Globus pallidus (tissue), 1 donor: Measurements from ENCODE around the gene CDK5RAP1.
"Not testable (repeated sequence)": the region's sequence is repeated elsewhere in the genome, so short reads cannot be mapped to it uniquely, and the experiment has no call there.

Source experiments
- DNase-seq: peaks from one replicate; pipeline ENCODE4 v3.0.0-alpha.2; 2015; ENCODE audit warnings: low spot score

Gene CDK5RAP1

GRCh38 chr20:33401184-33401920 lies at the start of gene CDK5RAP1:
Gene CDK5RAP1 (minus strand): TSS chr20:33401519. CDS start chr20:33397064, 4,455 bp downstream.
- DNase-seq, result peak; percentile 80

- DNase-seq, result no peak
Measured at GRCh38 chr20:33450867-33451266, 49.5 kb upstream of the CDK5RAP1 start.

GRCh38 chr20:33445881-33446625 lies 44.7 kb upstream of the CDK5RAP1 start:
- DNase-seq, result peak; percentile 42

- no peak for DNase-seq
Measured at GRCh38 chr20:33444797-33445560, 43.7 kb upstream of the CDK5RAP1 start.

- peak; percentile 82 for DNase-seq
Measured at GRCh38 chr20:33443512-33444239, 42.4 kb upstream of the CDK5RAP1 start, which contains the start of gene SNTA1. Gene SNTA1 (minus strand): TSS chr20:33443763. CDS start chr20:33443620, 143 bp downstream.

- no peak for DNase-seq
Measured at GRCh38 chr20:33443006-33443511, 41.7 kb upstream of the CDK5RAP1 start.

- DNase-seq, result no peak
Measured at GRCh38 chr20:33442136-33443005, 41.1 kb upstream of the CDK5RAP1 start.

- no peak for DNase-seq
Measured at GRCh38 chr20:33441142-33441955, 40.0 kb upstream of the CDK5RAP1 start.

- DNase-seq, result not testable (repeated sequence)
Measured at GRCh38 chr20:33440562-33440961, 39.2 kb upstream of the CDK5RAP1 start.

- no peak for DNase-seq
Measured at GRCh38 chr20:33438481-33438880, 37.2 kb upstream of the CDK5RAP1 start.

- DNase-seq, result peak; percentile 67
Measured at GRCh38 chr20:33437141-33437911, 36.0 kb upstream of the CDK5RAP1 start.

- DNase-seq, result no peak
Measured at GRCh38 chr20:33434434-33434833, 33.1 kb upstream of the CDK5RAP1 start.

- DNase-seq, result peak; percentile 63
Measured at GRCh38 chr20:33433465-33434234, 32.3 kb upstream of the CDK5RAP1 start.

- peak; percentile 66 for DNase-seq
Measured at GRCh38 chr20:33431797-33432381, 30.6 kb upstream of the CDK5RAP1 start.

GRCh38 chr20:33423875-33424274 lies 22.6 kb upstream of the CDK5RAP1 start:
- DNase-seq, result not testable (repeated sequence)

GRCh38 chr20:33423141-33423834 lies 22.0 kb upstream of the CDK5RAP1 start:
- no peak for DNase-seq
